GM23338 (cell line): Measurements from ENCODE around the gene ZDHHC16. TPM values are rescaled to one million over a fixed set of nuclear protein-coding genes. Genes with fewer than 3 reads are reported as not detected.

Experiments
- ATAC-seq: fragments of 200-7000 bp; cut with Tn5 transposase; 3 replicates; pipeline ENCODE4 v1.9.1; 2020
- DNase-seq: peaks from one replicate; pipeline ENCODE4 v3.0.0-alpha.2; 2015; ENCODE audit warnings: low spot score
- H2AFZ ChIP-seq: fragments of 200-600 bp; sonication (generic); 2 replicates; pipeline ENCODE4 v1.8.0; 2016; ENCODE audit warnings: antibody characterized with exemption, mild to moderate bottlenecking, moderate library complexity
- H3F3A ChIP-seq: fragments of 200-600 bp; sonication (generic); replicated peaks from 2 replicates; pipeline ENCODE4 v1.8.0; 2017; ENCODE audit warnings: antibody characterized with exemption, mixed run types, low read depth
- H3K27ac ChIP-seq: fragments of 200-600 bp; sonication (generic); 2 replicates; pipeline ENCODE4 v1.6.1; 2016; ENCODE audit warnings: low read depth
- H3K27me3 ChIP-seq: fragments of 200-600 bp; sonication (generic); 2 replicates; pipeline ENCODE4 v1.8.0; 2016; ENCODE audit warnings: mild to moderate bottlenecking, mixed run types, moderate library complexity; ENCODE audit not compliant: insufficient read depth
- H3K36me3 ChIP-seq: fragments of 200-600 bp; sonication (generic); 2 replicates; pipeline ENCODE4 v1.8.0; 2016; ENCODE audit warnings: mild to moderate bottlenecking; ENCODE audit not compliant: insufficient read depth
- H3K4me1 ChIP-seq: fragments of 200-600 bp; sonication (generic); 2 replicates; pipeline ENCODE4 v1.8.0; 2016; ENCODE audit warnings: mild to moderate bottlenecking, moderate library complexity; ENCODE audit not compliant: insufficient read depth
- H3K4me2 ChIP-seq: fragments of 200-600 bp; sonication (generic); 2 replicates; pipeline ENCODE4 v1.7.1; 2017; ENCODE audit warnings: mixed run types
- H3K4me3 ChIP-seq: fragments of 200-600 bp; sonication (generic); 2 replicates; pipeline ENCODE4 v1.6.1; 2016; ENCODE audit warnings: mixed run types
- H3K79me2 ChIP-seq: fragments of 200-600 bp; sonication (generic); replicated peaks from 2 replicates; pipeline ENCODE4 v1.8.0; 2017; ENCODE audit warnings: mild to moderate bottlenecking; ENCODE audit not compliant: insufficient read depth
- H3K9me2 ChIP-seq: fragments of 200-600 bp; sonication (generic); 2 replicates; pipeline ENCODE4 v1.8.0; 2017; ENCODE audit not compliant: insufficient read depth
- H4K20me1 ChIP-seq: fragments of 200-600 bp; sonication (generic); replicated peaks from 2 replicates; pipeline ENCODE4 v1.8.0; 2017; ENCODE audit warnings: mild to moderate bottlenecking; ENCODE audit not compliant: insufficient read depth
- H3K27ac Mint-ChIP-seq: 2 replicates; pipeline ENCODE4 v1.8.0; 2020; ENCODE audit warnings: inconsistent platforms, mild to moderate bottlenecking, moderate library complexity, mixed read lengths
- H3K27me3 Mint-ChIP-seq: 3 replicates; pipeline ENCODE4 v1.8.0; 2022; ENCODE audit warnings: low read depth, mild to moderate bottlenecking, moderate library complexity, mixed read lengths, inconsistent platforms; ENCODE audit not compliant: insufficient read depth, poor library complexity
- H3K36me3 Mint-ChIP-seq: 3 replicates; pipeline ENCODE4 v1.8.0; 2021; ENCODE audit warnings: low read depth, mild to moderate bottlenecking, inconsistent platforms, moderate library complexity, mixed read lengths
- H3K4me1 Mint-ChIP-seq: 3 replicates; pipeline ENCODE4 v1.8.0; 2020; ENCODE audit warnings: mild to moderate bottlenecking, inconsistent platforms, mixed read lengths
- H3K4me3 Mint-ChIP-seq: 3 replicates; pipeline ENCODE4 v1.8.0; 2021; ENCODE audit warnings: moderate library complexity, mild to moderate bottlenecking, inconsistent platforms, mixed read lengths
- H3K9me3 Mint-ChIP-seq: 3 replicates; pipeline ENCODE4 v1.8.0; 2020; ENCODE audit warnings: moderate library complexity, mild to moderate bottlenecking, inconsistent platforms, mixed read lengths
- CREB1 ChIP-seq: fragments of 250-450 bp; sonication (Bioruptor Pico); IDR thresholded peaks from 2 replicates; pipeline ENCODE4 v1.5.0; 2020; ENCODE audit warnings: low read depth, mild to moderate bottlenecking, moderate library complexity
- ETS1 ChIP-seq: IDR thresholded peaks from 2 replicates; pipeline ENCODE4 v1.6.1; 2016; ENCODE audit warnings: antibody characterized with exemption
- EZH2 ChIP-seq: fragments of 200-600 bp; sonication (generic); IDR thresholded peaks from one replicate; pipeline ENCODE4 v1.8.0; 2017; ENCODE audit warnings: antibody characterized with exemption, mild to moderate bottlenecking, low read depth; ENCODE audit not compliant: unreplicated experiment
- EZH2phosphoT487 ChIP-seq: fragments of 200-600 bp; sonication (generic); IDR thresholded peaks from one replicate; pipeline ENCODE4 v1.8.1; 2018; ENCODE audit warnings: antibody characterized with exemption; ENCODE audit not compliant: unreplicated experiment
- JUNB ChIP-seq: IDR thresholded peaks from one replicate; pipeline ENCODE4 v1.6.1; 2016; ENCODE audit warnings: antibody characterized with exemption; ENCODE audit not compliant: unreplicated experiment
- NANOG ChIP-seq: IDR thresholded peaks from 2 replicates; pipeline ENCODE4 v1.6.1; 2016; ENCODE audit warnings: antibody characterized with exemption, borderline replicate concordance
- POLR2AphosphoS5 ChIP-seq: IDR thresholded peaks from 2 replicates; pipeline ENCODE4 v1.6.1; 2016; ENCODE audit warnings: antibody characterized with exemption, low read depth
- STAT1 ChIP-seq: IDR thresholded peaks from one replicate; pipeline ENCODE4 v1.6.1; 2016; ENCODE audit warnings: antibody characterized with exemption; ENCODE audit not compliant: unreplicated experiment
- ZNF114 ChIP-seq: fragments of 250-450 bp; sonication (Bioruptor Pico); IDR thresholded peaks from 2 replicates; pipeline ENCODE4 v1.5.0; 2020; ENCODE audit warnings: mild to moderate bottlenecking, moderate library complexity
- ZNF331 ChIP-seq: fragments of 250-450 bp; sonication (Bioruptor Pico); IDR thresholded peaks from 2 replicates; pipeline ENCODE4 v1.5.0; 2020; ENCODE audit warnings: low read depth, mild to moderate bottlenecking, moderate library complexity
- ZNF462 ChIP-seq: fragments of 250-450 bp; sonication (Bioruptor Pico); IDR thresholded peaks from 2 replicates; pipeline ENCODE4 v1.5.0; 2020; ENCODE audit warnings: mild to moderate bottlenecking, moderate library complexity
- polyA plus RNA-seq: library from polyadenylated mRNA; unstranded; fragments of >200 nt; fragmentation: Nextera tagmentation; extraction: Ambion mirVana; gene quantifications from 2 replicates; pipeline ENCODE4 v1.2.1, GENCODE V29; 2016
- total RNA-seq: library from RNA; depleted of rRNA; stranded (reverse); fragments of >200 nt; shearing (Covaris generic); gene quantifications from 2 replicates; pipeline ENCODE4 v1.2.3, GENCODE V29; 2014

ZDHHC16 gene
- total and polyA plus RNA-seq, 2 experiments from 2014 or later: 35.1 to 58.2 TPM

- H3K9me2 ChIP-seq: no peaks in the 10 kb centered on the region
- no peaks in the 10 kb centered on the region for H3K27me3 ChIP-seq
- H3K4me1 ChIP-seq: peaks cover 16% of the 10 kb centered on the region
- H3K27ac ChIP-seq: 0 out of 2 replicates have a peak overlapping the region, but pooled peaks have one; percentile 34
- peaks cover 13% of the 10 kb centered on the region for H3F3A ChIP-seq
- no peak overlapping the region for H3K4me2 ChIP-seq
- H2AFZ ChIP-seq: no peak overlapping the region
- TF ChIP-seq EZH2phosphoT487: no peak
- no peak for TF ChIP-seq ZNF331 (CRISPR knock-in tag)
- TF ChIP-seq POLR2AphosphoS5: no peak
- no peak for TF ChIP-seq NANOG
- TF ChIP-seq ZNF114: no peak
- Mint-ChIP-seq H3K36me3 (peaks cover 23% of the 10 kb centered on the region), H3K9me3 (no peaks in the 10 kb centered on the region), H3K4me1 (peaks cover 23% of the 10 kb centered on the region), H3K27me3 (peaks cover 2% of the 10 kb centered on the region), H3K4me3 (no peak overlapping the region), H3K27ac (no peak overlapping the region)
- ATAC-seq: no peak
- H4K20me1 ChIP-seq: peaks cover 12% of the 10 kb centered on the region
- no peaks in the 10 kb centered on the region; the same call in 1 of the 2 replicates for H3K36me3 ChIP-seq
- H3K4me3 ChIP-seq: no peak overlapping the region
- peaks cover 77% of the 10 kb centered on the region for H3K79me2 ChIP-seq
- no peak for DNase-seq
Observed at GRCh38 chr10:97483921-97484320, 37.9 kb downstream of the ZDHHC16 start.

- H3K9me3 Mint-ChIP-seq: no peaks in the 10 kb centered on the region
- Histone ChIP-seq H3F3A (peaks cover 8% of the 10 kb centered on the region), H4K20me1 (peaks cover 28% of the 10 kb centered on the region), H3K4me2 (no peak overlapping the region), H2AFZ (no peak overlapping the region), H3K4me3 (no peak overlapping the region), H3K79me2 (peaks cover 93% of the 10 kb centered on the region), H3K27ac (no peak overlapping the region), H3K4me1 (peaks cover 13% of the 10 kb centered on the region), H3K27me3 (no peaks in the 10 kb centered on the region), H3K9me2 (no peaks in the 10 kb centered on the region), H3K36me3 (no peaks in the 10 kb centered on the region)
- no peak overlapping the region for H3K4me3 Mint-ChIP-seq
- no peak for DNase-seq
- no peak for ATAC-seq
- TF ChIP-seq STAT1 (no peak), ZNF462 (CRISPR knock-in tag) (no peak), EZH2 (no peak), ZNF331 (CRISPR knock-in tag) (no peak), ETS1 (no peak), CREB1 (no peak), POLR2AphosphoS5 (no peak), JUNB (no peak), NANOG (no peak)
- peaks cover 2% of the 10 kb centered on the region for H3K27me3 Mint-ChIP-seq
- peaks cover 18% of the 10 kb centered on the region for H3K36me3 Mint-ChIP-seq
- H3K4me1 Mint-ChIP-seq: peaks cover 16% of the 10 kb centered on the region
- no peak overlapping the region for H3K27ac Mint-ChIP-seq
Observed at GRCh38 chr10:97485647-97486281, 39.8 kb downstream of the ZDHHC16 start.
